H9 (cell line): ENCODE results near the gene LRIG1. TPM values are rescaled to one million over a fixed set of nuclear protein-coding genes. Genes with fewer than 3 reads are reported as not detected.

Experiments
- DNase-seq: peaks from one replicate; pipeline ENCODE4 v3.0.0-alpha.2; 2017
- H2AFZ ChIP-seq: one replicate; pipeline ENCODE4 v1.6.1; 2013; ENCODE audit warnings: mild to moderate bottlenecking, low read length, control low read depth, moderate library complexity
- H2AK5ac ChIP-seq: 2 replicates; pipeline ENCODE4 v1.6.1; 2013; ENCODE audit warnings: low read length, control low read depth, mixed read lengths; ENCODE audit not compliant: insufficient read length
- H2BK120ac ChIP-seq: one replicate; pipeline ENCODE4 v1.6.1; 2013; ENCODE audit warnings: low read depth, mild to moderate bottlenecking, low read length, control low read depth, inconsistent platforms; ENCODE audit not compliant: poor library complexity, severe bottlenecking
- H2BK12ac ChIP-seq: 2 replicates; pipeline ENCODE4 v1.6.1; 2013; ENCODE audit warnings: low read length, control low read depth, mixed read lengths, low read depth; ENCODE audit not compliant: insufficient read length
- H2BK15ac ChIP-seq: 2 replicates; pipeline ENCODE4 v1.6.1; 2013; ENCODE audit warnings: low read depth, low read length, control low read depth
- H2BK20ac ChIP-seq: one replicate; pipeline ENCODE4 v1.6.1; 2013; ENCODE audit warnings: low read depth, mild to moderate bottlenecking, low read length, control low read depth, inconsistent platforms; ENCODE audit not compliant: poor library complexity, severe bottlenecking
- H2BK5ac ChIP-seq: 2 replicates; pipeline ENCODE4 v1.6.1; 2013; ENCODE audit warnings: low read length, control low read depth, mixed read lengths; ENCODE audit not compliant: insufficient read length
- H3K14ac ChIP-seq: 2 replicates; pipeline ENCODE4 v1.6.1; 2013; ENCODE audit warnings: low read length, control low read depth; ENCODE audit not compliant: insufficient read depth
- H3K18ac ChIP-seq: 2 replicates; pipeline ENCODE4 v1.6.1; 2013; ENCODE audit warnings: low read depth, mild to moderate bottlenecking, mixed read lengths, low read length, control low read depth; ENCODE audit not compliant: insufficient read length
- H3K23ac ChIP-seq: 2 replicates; pipeline ENCODE4 v1.6.1; 2013; ENCODE audit warnings: low read length, control low read depth, mixed read lengths, low read depth; ENCODE audit not compliant: insufficient read length
- H3K23me2 ChIP-seq: 2 replicates; pipeline ENCODE4 v1.6.1; 2013; ENCODE audit warnings: low read depth, mild to moderate bottlenecking, mixed read lengths, low read length, control low read depth; ENCODE audit not compliant: insufficient read length, poor library complexity, severe bottlenecking
- H3K27ac ChIP-seq: 2 replicates; pipeline ENCODE4 v1.5.1; 2013; ENCODE audit warnings: low read length, control low read depth, mixed read lengths, low read depth; ENCODE audit not compliant: insufficient read length
- H3K27me3 ChIP-seq: 2 replicates; pipeline ENCODE4 v1.6.1; 2013; ENCODE audit warnings: low read length, control low read depth, inconsistent platforms; ENCODE audit not compliant: insufficient read depth
- H3K4ac ChIP-seq: 2 replicates; pipeline ENCODE4 v1.6.1; 2013; ENCODE audit warnings: low read depth, mild to moderate bottlenecking, control low read depth, inconsistent platforms, low read length, moderate library complexity
- H3K4me1 ChIP-seq: 2 replicates; pipeline ENCODE4 v1.6.1; 2013; ENCODE audit warnings: low read length, control low read depth, inconsistent platforms; ENCODE audit not compliant: insufficient read depth
- H3K4me2 ChIP-seq: 2 replicates; pipeline ENCODE4 v1.6.1; 2013; ENCODE audit warnings: low read length, control low read depth, mixed read lengths; ENCODE audit not compliant: insufficient read length, insufficient read depth
- H3K56ac ChIP-seq: 2 replicates; pipeline ENCODE4 v1.6.1; 2013; ENCODE audit warnings: low read depth, mild to moderate bottlenecking, mixed read lengths, low read length, control low read depth; ENCODE audit not compliant: insufficient read length
- H3K79me1 ChIP-seq: 2 replicates; pipeline ENCODE4 v1.6.1; 2013; ENCODE audit warnings: low read depth, mild to moderate bottlenecking, moderate library complexity, low read length, control low read depth, inconsistent platforms; ENCODE audit not compliant: insufficient read depth, poor library complexity, severe bottlenecking
- H3K79me2 ChIP-seq: 2 replicates; pipeline ENCODE4 v1.6.1; 2013; ENCODE audit warnings: low read length, control low read depth, inconsistent platforms; ENCODE audit not compliant: insufficient read depth
- H3K9ac ChIP-seq: 2 replicates; pipeline ENCODE4 v1.6.1; 2013; ENCODE audit warnings: low read length, control low read depth, mixed read lengths; ENCODE audit not compliant: insufficient read length; ENCODE audit errors: extremely low read depth
- H3K9me3 ChIP-seq: one replicate; pipeline ENCODE4 v1.6.1; 2013; ENCODE audit warnings: low read depth, low read length, inconsistent platforms; ENCODE audit not compliant: control insufficient read depth
- H3T11ph ChIP-seq: one replicate; pipeline ENCODE4 v1.6.1; 2013; ENCODE audit warnings: mild to moderate bottlenecking, low read length, control low read depth, inconsistent platforms
- H4K20me1 ChIP-seq: one replicate; pipeline ENCODE4 v1.6.1; 2013; ENCODE audit not compliant: control insufficient read depth, insufficient read length, insufficient read depth
- H4K5ac ChIP-seq: 2 replicates; pipeline ENCODE4 v1.6.1; 2013; ENCODE audit warnings: low read depth, mild to moderate bottlenecking, mixed read lengths, low read length, control low read depth; ENCODE audit not compliant: insufficient read length
- H4K8ac ChIP-seq: replicated peaks from 2 replicates; pipeline ENCODE4 v1.6.1; 2013; ENCODE audit warnings: low read length, control low read depth, mixed read lengths, low read depth; ENCODE audit not compliant: insufficient read length
- H4K91ac ChIP-seq: 2 replicates; pipeline ENCODE4 v1.6.1; 2013; ENCODE audit warnings: low read depth, mild to moderate bottlenecking, moderate library complexity, mixed read lengths, low read length, control low read depth; ENCODE audit not compliant: insufficient read length
- H3K27ac Mint-ChIP-seq, 3 experiments: 2 replicates in 2 of 3; 3 replicates in 1 of 3; pipeline ENCODE4 v1.8.0; 2020 to 2021; ENCODE audit warnings: mixed read lengths in 3 of 3, mild to moderate bottlenecking in 1 of 3, moderate library complexity in 1 of 3
- H3K27me3 Mint-ChIP-seq: 2 replicates; pipeline ENCODE4 v1.8.0; 2021; ENCODE audit warnings: low read depth, mild to moderate bottlenecking, moderate library complexity, mixed read lengths
- H3K36me3 Mint-ChIP-seq, 3 experiments: 2 replicates in 2 of 3; 3 replicates in 1 of 3; pipeline ENCODE4 v1.8.0; 2020 to 2021; ENCODE audit warnings: low read depth in 3 of 3, mixed read lengths in 3 of 3; ENCODE audit not compliant: insufficient read depth in 1 of 3
- H3K4me1 Mint-ChIP-seq, 2 experiments: 2 replicates each; pipeline ENCODE4 v1.8.0; 2020; ENCODE audit warnings: mixed read lengths in 2 of 2
- H3K4me3 Mint-ChIP-seq, 2 experiments: 2 replicates in 1 of 2; 3 replicates in 1 of 2; pipeline ENCODE4 v1.8.0; 2020 to 2021; ENCODE audit warnings: mild to moderate bottlenecking in 2 of 2, mixed read lengths in 2 of 2, moderate library complexity in 1 of 2
- H3K9me3 Mint-ChIP-seq, 2 experiments: 2 replicates in 1 of 2; 3 replicates in 1 of 2; pipeline ENCODE4 v1.8.0; 2020; ENCODE audit warnings: mild to moderate bottlenecking in 2 of 2, mixed read lengths in 2 of 2, moderate library complexity in 1 of 2
- WGBS: extraction: QIAGEN DNeasy Blood & Tissue Kit; methylation state at CpG from one replicate; pipeline ENCODE4 v1.1.7; 2013; ENCODE audit warnings: missing lambda C conversion rate, low lambda C conversion rate, mixed read lengths; ENCODE audit not compliant: insufficient read length; ENCODE audit errors: extremely low coverage; 5-methylcytosine and 5-hydroxymethylcytosine counted together
- total RNA-seq: library from RNA; stranded (reverse); gene quantifications from 2 replicates; pipeline ENCODE4 v1.2.1, GENCODE V29; 2021
- TF ChIP-seq, protein P1 (sequence below): fragments of 200-600 bp; sonication (generic); conservative IDR thresholded peaks from 3 replicates; pipeline ENCODE4 v1.8.0; 2021; ENCODE audit warnings: antibody characterized with exemption, mild to moderate bottlenecking

The LRIG1 gene
- total RNA-seq, 1 experiment from 2014 or later = 70.3 TPM

DNA sequence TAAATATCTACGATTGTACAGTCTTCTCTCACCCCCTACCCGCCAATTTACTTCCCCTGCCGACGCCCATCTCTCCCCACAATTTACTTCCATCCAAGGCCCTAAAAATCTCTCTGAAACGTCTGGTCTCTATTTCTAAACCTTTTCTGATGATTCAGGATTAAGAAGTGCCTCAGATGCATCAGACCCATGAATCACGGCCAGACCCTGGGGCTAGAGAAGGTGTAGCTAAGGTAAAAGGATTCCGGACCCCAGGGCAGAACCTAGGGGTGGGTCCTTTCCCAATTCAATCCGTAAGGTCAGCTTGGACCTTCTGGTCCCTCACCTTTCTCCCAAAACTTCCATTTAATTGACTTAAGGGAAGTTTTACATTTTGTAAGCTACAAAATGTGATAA is 46.4 kb downstream of the LRIG1 start:
- Histone ChIP-seq H3K4ac (no peak overlapping the region), H3K23ac (no peak overlapping the region), H4K8ac (no peak overlapping the region), H2BK15ac (no peak overlapping the region), H3K56ac (no peak overlapping the region), H2BK12ac (no peak overlapping the region), H3K4me1 (peaks cover 7% of the 10 kb centered on the region; the same call in 1 of the 2 replicates), H4K91ac (no peak overlapping the region), H3K79me1 (peaks cover 7% of the 10 kb centered on the region), H4K20me1 (no peaks in the 10 kb centered on the region), H3T11ph (no peak overlapping the region), H3K23me2 (no peaks in the 10 kb centered on the region), H2AK5ac (no peak overlapping the region), H3K4me2 (no peak overlapping the region), H3K9me3 (no peaks in the 10 kb centered on the region), H3K27me3 (no peaks in the 10 kb centered on the region), H3K9ac (no peak overlapping the region), H2BK20ac (no peak overlapping the region), H2AFZ (no peak overlapping the region), H3K18ac (no peak overlapping the region), H3K79me2 (peaks cover 11% of the 10 kb centered on the region; the same call in 1 of the 2 replicates), H2BK120ac (no peak overlapping the region), H3K27ac (no peak overlapping the region), H3K14ac (no peak overlapping the region), H4K5ac (no peak overlapping the region), H2BK5ac (no peak overlapping the region)
- Mint-ChIP-seq H3K27ac (peak overlapping the region in 1 of 3 experiments; percentile 78; a peak in 3 of 7 replicates), H3K27me3 (no peaks in the 10 kb centered on the region; the same call in 1 of the 2 replicates), H3K4me1 (peaks cover 34 to 50% of the 10 kb centered on the region in 2 experiments), H3K4me3 (no peak overlapping the region), H3K36me3 (peaks cover 43 to 81% (median 72%) of the 10 kb centered on the region in 3 experiments; a peak in 6 of 7 replicates), H3K9me3 (no peaks in the 10 kb centered on the region)
- 100% methylated on average over 2 of the region's 8 CpGs for WGBS
- no peak for DNase-seq
- TF ChIP-seq, protein P1, sequence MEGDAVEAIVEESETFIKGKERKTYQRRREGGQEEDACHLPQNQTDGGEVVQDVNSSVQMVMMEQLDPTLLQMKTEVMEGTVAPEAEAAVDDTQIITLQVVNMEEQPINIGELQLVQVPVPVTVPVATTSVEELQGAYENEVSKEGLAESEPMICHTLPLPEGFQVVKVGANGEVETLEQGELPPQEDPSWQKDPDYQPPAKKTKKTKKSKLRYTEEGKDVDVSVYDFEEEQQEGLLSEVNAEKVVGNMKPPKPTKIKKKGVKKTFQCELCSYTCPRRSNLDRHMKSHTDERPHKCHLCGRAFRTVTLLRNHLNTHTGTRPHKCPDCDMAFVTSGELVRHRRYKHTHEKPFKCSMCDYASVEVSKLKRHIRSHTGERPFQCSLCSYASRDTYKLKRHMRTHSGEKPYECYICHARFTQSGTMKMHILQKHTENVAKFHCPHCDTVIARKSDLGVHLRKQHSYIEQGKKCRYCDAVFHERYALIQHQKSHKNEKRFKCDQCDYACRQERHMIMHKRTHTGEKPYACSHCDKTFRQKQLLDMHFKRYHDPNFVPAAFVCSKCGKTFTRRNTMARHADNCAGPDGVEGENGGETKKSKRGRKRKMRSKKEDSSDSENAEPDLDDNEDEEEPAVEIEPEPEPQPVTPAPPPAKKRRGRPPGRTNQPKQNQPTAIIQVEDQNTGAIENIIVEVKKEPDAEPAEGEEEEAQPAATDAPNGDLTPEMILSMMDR = no peak
